VCaP (cell line): ENCODE results near the gene HDAC4.

Experiments
- H3K27ac ChIP-seq: fragments of 450-650 bp; 2 replicates; pipeline ENCODE4 v1.5.1; 2017
- CTCF ChIP-seq: fragments of 450-650 bp; conservative IDR thresholded peaks from 2 replicates; pipeline ENCODE4 v1.5.1; 2017; ENCODE audit warnings: mild to moderate bottlenecking, moderate library complexity

The HDAC4 gene

DNA sequence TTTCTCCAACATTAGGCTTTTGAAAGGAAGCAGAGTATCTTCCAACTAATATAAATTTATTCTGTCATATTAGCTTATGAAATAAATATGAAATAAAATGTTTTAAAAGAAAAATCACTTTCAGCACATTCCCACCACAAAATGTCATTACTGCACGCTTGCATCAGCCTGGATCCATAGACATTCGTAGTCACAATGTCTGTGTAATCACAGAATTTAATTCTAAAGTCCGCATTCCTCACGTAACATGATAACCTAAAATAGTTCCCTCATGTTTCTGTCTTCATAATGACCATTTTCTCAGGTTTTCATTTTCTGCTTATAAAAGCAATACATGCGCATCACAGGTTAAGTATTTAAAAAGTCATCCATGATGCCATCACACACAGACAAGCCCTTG, 47.1 kb downstream of the HDAC4 start:
- H3K27ac ChIP-seq = no peak overlapping the region

GRCh38 chr2:239351687-239352086, 49.1 kb downstream of the HDAC4 start:
- H3K27ac ChIP-seq = no peak overlapping the region
- no peak for TF ChIP-seq CTCF

More for the DNA sequence above, 47.1 kb downstream of the HDAC4 start:
- no peak for TF ChIP-seq CTCF

DNA sequence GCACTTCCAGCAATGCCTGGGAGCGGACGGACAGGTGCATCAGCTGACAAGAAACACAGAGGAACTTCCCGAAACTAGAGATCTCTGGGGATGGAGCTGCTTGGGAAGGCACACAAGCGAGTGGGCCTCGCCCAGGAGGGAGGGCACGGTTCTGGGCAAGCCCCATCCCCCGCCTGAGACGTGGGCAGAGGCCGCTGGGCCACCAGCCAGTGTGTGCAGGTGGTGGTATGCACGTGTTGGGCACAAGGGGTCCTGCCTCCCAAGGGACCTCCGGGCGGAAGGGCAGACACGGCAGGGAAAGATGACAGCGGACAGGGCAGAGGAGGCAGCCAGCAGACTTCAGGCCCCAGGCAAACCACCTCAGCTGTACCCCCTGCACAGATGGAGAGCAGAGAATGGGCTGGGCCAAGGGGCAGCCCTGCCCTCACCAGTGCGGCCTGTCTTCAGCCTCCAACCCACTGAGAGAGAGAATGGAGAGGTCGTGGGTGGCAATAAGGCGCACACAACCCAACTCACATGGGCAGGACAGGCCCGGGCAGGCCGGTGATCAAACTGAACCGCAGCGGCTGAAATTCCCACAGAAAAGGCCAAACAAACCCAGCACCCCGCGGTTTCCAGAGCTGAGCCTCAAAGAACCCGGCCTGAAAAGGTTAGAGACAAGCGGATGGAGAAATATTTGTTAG, 51.2 kb downstream of the HDAC4 start:
- H3K27ac ChIP-seq = peak overlapping the region; percentile 64
- no peak for TF ChIP-seq CTCF

DNA sequence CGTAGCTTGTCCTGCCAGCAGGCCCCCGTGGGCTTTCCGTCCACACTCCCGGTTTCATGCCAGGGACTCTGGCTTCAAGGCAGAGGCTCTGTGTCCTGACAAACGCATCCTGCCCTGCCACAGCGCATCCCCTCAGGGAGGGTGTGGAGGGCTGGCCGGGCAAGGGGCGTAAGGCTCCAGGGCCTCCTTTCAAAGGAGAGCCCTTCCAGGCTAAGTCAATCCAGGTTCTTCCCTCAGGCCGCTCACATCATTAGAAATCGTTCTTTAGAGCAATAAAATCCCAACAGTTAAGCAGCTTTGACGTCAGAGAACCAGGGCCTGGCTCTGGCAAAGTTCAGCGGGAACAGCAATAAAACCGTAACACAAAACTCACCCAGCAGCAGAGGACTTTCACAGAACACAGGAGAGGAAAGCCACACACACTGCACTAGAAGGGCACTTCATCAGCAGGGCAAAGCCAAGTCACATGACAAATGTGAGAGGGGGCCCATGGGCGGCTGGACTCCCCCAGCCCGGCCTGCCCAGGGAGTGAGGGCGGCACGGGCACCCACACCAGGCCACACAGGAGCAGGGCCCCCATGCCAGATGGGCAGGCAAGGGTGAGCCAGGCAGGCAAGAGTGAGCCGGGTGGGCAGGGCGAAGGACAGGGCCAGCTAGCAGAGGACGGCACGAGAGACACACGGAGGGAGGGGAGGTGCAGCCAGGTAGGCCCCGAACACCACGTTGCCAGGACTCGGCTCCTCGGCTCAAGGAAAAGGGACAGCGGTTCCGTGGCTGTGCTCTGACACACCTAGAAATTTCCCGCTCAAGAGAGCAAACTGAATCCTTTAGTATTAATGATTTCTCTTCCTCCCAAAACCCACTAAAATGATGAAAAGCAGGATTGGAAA, 52.0 kb downstream of the HDAC4 start:
- peak overlapping the region; percentile 64 for H3K27ac ChIP-seq
- TF ChIP-seq CTCF = no peak

DNA sequence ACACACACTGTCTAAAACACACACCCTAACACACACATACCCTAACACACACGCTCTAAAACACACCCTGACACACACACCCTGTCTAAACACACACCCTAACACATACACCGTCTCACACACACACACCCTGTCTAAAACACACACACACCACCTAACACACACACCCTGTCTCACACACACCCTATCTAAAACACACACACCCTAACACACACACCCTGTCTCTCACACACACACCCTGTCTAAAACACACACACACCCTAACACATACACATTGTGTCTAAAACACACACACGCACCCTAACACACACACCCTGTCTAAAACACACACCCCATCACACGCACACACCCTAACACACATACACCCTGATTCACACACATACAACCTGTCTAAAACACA, 54.1 kb downstream of the HDAC4 start:
- no peak for TF ChIP-seq CTCF
- H3K27ac ChIP-seq = peak overlapping the region; percentile 37; the same call in 1 of the 2 replicates

DNA sequence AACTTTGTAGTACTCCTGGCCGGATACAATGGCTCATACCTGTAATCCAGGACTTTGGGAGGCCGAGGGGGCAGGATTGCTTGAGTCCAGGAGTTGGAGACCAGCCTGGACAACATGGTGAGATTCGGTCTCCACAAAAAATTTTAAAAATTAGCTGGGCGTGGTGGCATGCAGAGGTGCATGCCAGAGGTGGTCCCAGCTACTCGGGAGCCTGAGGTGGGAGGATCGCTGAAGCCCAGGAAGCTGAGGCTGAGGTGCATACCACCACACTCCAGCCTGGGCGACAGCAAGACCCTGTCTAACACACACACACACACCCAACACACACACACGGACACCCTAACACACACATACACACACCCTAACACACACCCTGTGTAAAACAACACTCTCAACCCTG, 55.6 kb downstream of the HDAC4 start:
- TF ChIP-seq CTCF = no peak
- H3K27ac ChIP-seq = no peak overlapping the region

- no peak overlapping the region for H3K27ac ChIP-seq
Measured at GRCh38 chr2:239344857-239345216, 56.0 kb downstream of the HDAC4 start.

More at GRCh38 chr2:239344857-239345216, 56.0 kb downstream of the HDAC4 start:
- no peak for TF ChIP-seq CTCF
